Kidney capillary endothelial cell (primary cell): ENCODE data around the gene COA5.

ENCODE experiments used
- DNase-seq: peaks from one replicate; pipeline ENCODE4 v3.0.0-alpha.2; 2018; ENCODE audit warnings: low spot score

COA5 gene

DNA sequence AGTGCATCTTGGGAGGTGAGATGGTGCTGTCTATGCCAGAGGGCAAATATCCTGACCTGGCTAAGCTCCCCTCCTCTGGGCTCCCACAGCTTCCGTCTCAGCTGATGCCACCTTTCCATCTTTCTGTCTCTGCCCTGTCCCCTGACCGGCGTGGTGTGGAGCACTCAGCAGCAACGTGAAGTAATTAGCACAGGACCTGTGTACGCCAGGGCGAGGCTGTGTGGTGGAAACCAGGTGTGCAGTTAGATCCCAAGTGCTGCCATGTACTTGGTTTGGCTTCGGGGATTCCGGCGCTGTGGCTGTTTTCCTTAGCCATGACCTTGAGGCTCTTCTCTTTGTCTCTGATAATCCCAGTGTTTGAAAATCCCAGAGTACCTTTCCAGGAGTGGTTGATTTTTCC, 36.5 kb downstream of the COA5 start:
- no peak for DNase-seq

DNA sequence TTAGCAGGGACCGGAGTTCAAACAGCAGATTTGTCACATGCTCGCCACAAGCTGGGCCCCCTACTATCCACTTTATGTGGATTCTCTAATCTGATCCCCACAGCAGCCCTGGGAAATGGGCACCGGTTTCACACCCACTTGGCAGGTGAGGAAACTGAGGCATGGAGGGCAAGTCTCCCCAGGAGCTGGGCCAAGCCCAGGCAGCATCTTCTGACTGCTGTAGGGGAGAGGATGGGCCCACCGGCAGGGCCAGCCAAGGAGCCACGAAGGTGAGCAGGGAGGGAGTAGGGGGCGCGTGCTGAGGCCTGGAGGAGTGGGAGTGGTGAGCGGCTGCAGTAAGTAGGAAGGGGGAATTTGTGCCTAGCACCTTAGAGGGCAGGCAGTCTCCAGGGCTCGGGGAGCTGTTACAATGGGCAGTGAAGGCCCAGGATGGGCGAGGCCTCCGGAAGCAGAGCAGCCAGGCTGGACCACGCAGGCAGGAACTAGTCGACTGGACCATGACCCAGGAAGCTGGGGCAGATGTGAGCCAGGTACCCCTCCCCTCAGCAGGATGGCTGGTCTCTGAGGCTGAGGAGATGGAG, 37.1 kb downstream of the COA5 start:
- no peak for DNase-seq

DNA sequence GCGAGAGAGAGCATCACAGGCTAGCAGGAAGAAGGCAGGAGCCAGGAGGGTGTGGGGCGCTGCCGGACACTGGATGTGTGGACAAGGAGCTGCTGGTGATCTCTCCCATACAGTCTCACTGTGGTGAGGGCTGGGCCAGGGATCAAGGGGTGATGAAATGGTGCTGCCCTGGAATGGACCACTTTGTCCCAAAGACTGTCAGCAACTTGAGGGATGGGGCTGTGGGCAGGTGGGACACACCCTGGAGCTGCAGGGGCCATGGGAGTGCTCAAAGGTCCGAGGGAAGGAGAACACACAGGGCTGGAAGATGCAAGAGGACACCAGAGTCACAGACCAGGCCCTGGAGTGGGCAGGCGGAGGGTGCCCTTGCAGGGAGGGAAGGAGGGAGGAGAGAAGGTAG, 38.0 kb downstream of the COA5 start:
- DNase-seq = no peak

DNA sequence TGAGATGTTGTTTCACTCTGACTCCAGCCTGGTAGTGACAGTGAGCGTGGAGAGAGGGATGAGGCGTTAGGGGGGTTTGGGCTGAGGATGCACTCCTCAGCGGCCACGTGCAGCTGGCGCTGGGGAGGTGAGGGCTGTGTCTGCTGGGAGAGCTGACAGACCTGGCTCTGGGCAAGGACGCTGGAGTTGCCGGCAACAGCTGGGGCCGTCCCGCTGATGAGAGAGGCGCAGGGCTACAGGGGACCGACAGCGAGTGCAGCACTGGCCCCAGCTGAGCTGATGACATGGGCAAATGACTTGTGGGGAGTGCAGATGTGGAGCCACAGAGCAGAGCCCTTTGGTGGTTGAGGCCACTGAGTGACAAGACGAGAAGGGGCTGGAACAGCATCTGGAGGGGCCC, 38.4 kb downstream of the COA5 start:
- DNase-seq = no peak

DNA sequence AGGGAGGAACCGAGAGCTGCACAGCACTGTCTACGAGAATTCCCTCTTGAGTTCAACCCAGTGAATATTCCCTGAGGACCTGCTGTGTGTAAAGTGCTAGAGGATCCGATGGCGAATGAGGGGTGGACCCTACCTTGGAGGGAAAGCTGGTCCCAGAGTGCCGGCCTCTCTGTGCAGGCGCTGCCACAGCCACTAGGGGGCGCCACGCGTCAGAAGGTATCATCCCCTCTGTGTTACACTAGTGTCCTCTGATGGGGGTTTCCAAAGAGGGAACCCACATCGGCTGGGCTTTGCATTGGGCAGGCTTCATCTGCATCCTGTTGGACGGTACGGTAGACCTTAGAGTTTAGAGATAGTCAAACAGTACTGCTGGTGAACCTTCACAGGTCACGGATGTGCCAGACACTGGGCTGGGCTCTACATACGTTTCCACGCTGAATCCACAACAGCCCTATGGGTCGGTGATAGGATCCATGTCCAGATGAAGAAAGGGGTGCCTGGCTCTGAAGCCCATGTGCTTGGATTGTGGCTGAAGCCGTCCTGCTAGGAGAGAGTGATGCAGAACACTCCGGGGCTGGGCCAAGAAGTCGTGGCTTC, 39.0 kb downstream of the COA5 start:
- DNase-seq = peak; percentile 31

DNA sequence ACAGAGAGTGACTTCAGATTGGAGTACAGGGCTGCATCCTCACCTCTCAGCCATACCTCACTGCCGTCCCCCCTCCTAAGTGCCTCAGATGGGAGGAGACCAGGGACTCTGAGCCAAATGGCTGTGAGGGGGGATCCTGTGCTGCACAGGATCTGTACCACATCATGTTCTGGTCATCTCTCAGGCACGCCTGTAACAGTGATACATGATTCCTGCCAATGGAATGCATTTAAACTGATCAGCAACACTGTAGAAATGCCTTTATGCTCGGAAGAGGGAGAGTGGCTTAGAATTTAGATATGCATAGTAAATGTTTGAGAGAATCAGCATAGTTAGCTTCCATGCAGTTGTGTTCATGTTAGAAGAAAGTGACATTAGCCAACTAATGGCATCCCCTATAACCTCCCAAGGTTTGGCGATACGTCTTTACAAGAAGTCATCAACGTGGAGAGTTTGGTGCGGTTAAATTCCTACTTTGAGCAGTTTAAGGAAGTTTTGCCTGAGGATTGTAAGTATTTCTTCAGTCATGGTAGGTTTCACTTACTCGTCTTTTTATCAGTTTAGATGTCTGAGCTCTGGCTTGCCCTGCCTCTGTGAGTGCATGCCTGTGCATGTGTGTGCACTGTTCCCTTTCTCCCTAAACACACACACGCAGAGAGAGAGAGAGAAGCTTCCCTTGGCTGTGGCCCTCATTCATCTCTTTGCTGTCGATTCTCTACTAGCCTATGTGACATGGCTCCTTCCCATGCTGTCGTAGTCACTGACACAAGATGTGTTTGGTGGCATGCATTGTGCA, 40.0 kb downstream of the COA5 start:
- no peak for DNase-seq

DNA sequence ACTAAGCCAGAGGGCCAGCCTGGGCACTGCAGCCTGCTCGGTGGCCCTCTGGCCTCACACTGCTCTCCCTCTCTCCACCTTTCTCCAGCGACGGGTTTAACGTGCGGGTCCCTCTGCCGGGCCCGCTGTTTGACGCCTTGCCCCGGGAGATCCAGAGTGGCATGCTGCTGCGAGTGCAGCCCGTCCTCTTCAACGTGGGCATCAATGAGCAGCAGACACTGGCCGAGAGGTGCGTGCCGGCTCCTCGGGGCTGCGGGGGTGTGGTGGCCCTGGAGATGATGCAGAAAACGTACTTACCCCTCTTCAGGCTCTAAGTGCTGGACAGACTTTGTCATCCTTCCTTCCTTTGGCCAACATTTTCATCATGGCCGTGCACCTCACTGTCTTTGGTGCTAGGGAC, 42.4 kb downstream of the COA5 start:
- no peak for DNase-seq

DNA sequence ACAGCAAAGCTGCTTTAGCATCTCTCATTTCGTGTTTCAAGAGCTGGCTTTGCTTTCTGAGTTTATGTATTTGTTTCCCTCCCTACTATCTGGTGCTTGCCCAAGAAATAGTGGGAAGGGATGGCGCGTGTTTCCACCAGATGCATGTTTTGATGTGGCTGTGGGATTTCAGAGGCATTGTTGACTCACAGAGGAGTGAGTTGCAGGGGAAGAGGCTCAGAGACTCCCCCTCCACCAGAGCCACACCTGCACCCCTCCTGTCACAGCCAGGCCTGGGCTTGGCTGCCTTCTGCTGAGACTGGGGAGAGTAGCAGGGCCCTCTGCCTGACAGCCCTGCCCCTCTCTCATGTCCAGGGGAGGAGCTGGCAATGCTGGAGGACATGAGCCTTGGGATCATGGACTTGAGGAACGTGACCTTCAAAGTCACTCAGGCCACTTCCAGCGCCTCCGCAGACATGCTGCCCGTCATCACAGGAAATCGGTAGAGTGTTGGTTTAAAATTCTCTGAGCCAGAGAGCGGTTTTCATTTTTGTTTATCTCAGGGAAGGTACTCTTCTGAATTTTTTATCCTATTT, 42.9 kb downstream of the COA5 start:
- DNase-seq = no peak

DNA sequence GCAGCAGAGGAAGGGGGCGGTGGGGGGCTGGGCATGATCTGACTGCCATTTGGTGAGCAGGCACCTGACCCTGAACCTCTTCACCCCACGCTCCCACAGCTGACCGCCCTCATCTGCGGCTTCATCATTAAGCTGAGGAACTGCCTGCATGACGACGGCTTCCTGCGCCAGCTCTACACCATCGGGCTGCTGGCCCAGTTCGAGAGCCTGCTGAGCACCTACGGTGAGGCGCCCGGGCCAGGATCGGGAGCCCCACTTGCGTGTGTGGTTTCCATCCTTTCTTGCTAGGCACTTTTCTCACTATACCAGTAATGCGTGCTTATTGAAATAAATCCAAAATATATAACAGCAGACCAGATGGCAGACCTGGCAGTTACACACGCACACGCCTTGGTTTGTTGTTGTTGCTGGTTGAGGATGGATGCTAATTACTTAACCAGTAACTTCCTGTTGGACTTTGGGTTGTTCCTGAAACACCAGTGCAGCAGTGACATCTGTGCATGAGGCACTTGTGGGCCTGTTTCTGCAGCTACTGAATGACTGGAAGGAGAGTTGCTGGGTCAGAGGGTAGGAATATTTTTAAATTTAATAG, 43.7 kb downstream of the COA5 start:
- DNase-seq = no peak

DNA sequence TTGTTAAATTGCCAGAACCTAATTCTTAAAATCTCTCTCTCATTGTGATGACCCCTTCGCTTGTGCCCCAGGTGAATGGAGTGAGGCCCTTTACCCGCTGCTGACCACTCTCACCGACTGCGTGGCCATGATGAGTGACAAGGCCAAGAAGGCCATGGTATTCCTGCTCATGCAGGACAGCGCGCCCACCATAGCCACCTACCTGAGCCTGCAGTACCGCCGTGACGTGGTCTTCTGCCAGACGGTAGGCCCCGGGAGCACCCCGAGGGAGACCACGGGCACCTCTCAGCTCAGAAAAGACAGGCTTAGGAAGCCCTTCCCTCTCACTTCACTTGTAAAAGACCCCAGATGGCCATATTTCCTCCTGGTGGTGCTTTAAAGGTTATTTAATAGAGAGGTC, 44.9 kb downstream of the COA5 start:
- DNase-seq = no peak

DNA sequence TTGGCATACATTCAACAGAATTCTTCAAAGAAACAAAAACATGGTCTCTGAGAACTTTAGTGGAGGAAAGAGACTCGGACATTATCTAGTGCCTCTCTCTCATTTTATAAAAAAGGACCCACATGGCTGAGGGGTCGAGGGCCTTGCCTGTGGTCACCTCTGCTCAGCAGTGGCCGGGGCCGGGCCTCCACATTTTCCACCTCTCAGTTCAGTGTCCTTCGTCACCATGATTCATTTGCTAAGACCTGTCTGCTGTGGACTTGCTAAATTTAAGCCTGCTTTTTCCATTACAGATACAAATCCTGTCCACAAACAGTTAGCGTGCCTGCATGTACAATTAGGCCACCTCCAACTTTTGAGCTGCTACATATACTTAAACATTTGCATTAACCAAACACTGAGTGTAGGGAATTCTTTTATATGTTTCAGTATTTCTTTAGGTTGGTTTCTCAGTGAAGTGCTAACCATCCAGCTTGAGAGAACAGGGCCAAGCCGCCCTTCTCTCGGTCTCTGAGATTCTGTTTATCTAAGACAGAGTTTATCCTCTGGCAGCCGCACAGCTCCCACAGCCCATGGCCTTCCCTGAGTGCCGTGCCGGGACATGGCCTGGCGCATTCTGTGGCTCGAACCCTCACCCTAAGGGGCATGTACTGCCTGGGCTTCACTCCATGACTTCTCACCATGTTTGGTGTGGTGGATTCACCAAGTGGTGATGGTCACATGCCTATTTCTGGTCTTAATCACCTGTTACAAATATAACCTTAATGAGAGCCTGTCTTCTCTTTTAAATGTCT, 46.2 kb downstream of the COA5 start:
- DNase-seq = no peak

DNA sequence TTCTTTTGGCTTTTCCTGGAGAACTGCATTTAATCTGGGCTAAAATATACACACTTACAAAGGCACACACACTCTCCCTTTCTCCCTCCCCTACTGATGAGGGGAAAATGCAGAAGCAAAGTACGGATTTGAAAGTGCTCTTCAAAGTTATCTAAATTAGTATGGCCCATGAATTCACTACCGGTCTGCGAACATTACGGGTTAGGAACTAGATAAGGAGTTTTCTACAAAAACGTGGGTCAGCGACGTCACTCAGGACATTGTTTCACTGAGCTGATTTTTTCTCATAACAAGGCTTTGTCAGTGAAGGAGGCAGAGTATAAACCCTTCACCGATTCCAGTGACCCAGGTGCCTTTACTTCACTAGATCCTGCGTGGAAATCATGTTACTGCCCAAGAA, 47.3 kb downstream of the COA5 start:
- no peak for DNase-seq

DNA sequence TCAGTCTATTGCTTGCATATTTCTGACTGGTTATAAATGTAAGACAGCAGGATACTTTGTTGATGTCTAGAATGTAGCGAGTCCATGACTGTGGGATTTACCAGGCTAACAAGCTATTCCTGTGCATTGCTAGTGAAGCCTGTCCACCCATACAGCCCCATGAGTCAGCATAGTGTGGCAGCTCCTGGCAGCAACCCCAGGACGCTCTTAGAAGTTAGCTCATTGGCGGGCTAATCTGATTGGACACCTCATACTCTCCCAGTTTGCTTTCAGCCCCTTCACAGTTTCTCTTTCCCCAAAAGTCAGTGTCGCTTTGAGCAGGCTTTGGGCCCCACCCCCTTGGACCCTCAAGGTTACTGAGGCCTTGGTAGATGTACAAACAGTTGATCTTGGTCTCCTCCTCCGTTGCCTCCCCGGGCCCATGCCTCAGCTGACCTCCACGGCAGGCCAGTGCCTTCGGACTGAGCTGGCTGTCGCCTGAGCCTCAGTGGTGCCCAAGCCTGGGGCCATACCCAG, 48.0 kb downstream of the COA5 start:
- no peak for DNase-seq

DNA sequence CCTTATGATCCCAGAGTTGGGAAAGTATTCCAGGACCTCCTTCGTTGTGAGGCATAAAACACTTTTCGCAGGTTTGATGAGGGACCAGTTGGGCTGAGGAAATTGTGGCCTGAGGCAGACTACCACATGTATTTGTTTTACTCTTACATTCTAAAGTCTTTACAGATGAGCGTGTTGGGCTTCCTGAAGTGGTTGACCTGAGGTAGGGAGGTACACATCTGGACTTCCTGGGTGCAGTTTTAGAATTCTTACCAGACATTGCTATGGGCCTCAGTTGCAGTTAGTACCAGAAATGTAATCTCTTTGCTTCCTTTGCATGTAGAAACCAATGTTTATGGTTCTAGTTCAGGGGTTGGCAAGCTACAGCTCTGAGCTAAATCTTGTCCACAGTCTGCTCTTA, 48.7 kb downstream of the COA5 start:
- no peak for DNase-seq

DNA sequence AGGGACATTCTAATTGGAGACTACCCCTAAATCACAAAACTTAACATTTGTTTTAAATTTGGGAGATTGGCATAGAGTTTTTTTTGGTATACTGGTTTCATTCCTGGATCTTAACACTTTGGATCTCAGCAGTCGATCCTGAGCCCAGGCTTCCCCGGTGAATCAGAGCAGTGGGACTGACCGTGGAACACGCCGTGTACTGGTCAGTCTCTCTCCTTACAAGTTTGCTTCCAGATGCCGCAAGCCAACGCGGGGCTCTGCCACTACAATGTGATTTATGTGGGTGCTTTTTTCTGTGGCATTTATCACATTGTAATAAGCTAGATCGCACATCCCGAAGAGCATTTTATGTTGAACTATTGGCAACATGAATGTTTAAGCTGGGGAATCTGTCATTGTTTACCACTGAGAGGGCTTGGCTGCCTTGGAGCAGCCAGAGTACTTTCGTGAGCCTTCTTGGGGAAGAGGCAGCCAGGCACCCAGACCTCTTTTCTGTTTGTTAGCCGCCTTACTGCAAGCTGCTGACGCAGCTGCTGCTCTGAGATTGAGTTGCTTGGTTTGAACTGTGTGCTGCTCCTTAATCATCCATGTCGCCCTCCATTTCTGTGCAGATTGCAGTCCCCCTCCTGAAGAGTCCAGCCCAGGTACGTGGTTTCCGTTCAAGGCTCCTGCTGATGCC, 49.3 kb downstream of the COA5 start:
- no peak for DNase-seq

DNA sequence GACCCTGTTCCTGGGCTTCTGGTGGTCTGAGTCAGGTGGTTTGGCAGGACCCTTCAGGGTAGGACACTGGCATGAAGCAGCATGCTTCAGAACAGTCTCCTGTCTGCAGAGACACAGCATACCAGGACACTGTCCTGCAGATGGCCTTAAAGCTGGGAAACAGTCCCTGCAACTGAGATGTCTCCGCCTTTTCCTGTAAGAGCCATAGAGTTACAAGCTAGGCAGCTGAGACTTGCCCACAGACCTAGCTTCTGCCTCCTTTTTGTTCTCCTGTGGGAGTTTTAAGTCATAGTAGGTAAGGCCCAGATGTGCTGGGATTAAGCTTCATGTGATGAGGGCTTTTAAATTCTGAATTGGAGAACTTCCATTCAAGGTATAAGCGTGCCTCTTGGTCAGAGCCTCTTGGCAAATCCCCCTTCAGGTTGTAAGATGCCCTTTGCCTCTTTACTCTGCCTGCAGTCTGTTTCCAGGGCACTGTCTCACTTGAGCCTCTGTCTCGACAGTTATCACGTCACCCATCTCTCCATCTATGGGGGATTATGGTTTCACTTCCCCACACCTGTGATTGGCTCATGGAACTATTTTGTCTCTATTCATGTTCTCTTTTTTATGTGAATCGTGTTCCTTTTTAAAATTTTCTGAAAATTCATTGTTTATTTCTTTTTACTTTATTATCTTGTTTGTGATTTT, 51.8 kb downstream of the COA5 start:
- no peak for DNase-seq

DNA sequence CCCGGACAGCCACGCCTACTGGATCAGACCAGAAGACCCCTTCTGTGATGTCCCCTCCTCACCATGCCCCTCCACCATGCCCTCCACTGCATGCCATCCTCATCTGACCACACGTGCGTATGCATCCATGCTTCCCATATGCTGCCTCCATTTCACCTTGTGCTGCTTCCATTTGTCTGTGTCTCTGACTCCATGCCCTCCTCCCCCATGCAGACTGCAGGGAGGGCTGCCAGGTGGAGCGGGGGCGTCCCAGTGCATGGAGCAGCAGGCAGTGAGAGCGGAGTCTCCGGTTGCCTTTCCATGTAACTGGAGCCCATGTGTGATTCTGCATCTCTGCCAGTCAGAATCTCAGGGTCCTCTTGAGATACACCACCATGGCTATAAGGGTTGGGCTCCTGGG, 52.6 kb downstream of the COA5 start:
- DNase-seq = no peak

DNA sequence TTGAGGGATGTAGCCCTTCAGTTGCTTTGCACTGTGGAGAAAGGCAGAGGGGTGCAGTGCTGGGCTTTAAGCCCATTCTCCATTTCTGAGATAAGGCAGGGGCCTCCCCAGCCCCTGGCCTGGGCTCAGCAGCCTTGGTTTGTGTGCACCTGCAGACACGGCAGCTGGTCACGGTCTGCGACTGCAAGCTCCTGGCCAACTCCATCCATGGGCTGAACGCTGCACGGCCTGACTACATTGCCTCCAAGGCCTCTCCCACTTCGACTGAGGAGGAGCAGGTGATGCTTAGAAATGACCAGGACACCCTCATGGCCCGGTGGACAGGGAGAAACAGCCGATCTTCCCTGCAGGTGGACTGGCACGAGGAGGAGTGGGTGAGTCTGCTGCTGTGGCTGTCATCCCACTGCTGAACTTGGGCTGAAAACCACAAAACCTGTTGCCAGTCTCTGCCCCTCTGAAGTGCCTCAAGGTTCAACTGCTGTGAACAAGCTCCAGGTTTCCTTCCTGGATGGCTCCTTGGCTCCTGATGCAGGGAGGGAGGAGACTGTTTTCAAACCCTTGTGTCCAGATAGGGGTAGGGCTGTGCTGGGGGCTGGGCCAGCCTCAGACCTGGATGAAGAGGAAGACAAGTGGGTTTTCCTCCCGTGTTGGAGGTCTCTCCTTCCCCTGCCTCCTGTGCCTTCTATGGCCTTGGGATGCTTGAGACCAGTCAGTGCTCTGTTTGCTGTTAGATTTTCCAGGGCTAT, 54.0 kb downstream of the COA5 start:
- DNase-seq = no peak

DNA sequence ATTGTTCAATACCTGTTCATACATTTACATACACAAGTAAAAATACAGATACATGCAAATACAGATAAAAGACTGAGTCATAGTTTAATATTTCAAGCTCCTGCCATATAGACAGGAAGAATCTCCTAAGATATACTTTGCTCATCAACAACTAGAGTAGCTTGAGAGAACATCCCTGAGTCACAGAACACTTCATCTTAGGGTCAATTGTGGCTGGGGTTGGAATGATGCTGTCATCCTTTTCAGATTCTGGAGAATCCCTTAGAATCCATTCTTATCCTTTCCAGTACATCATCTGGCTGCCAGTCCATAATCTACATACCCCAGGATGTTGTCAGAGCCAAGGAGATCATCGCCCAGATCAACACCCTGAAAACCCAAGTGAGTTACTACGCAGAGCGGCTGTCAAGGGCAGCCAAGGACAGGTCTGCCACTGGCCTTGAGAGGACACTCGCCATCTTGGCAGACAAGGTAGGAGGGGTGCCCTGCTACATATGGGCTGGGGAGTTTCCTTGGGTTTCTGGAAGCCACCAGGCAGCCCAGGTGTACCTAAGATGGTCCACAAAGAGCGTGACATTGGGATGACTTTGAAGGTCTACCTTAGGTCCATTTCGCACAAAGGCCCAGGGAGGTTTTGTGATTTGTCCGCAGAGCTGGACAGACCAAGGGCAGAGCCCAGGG, 55.7 kb downstream of the COA5 start:
- DNase-seq = no peak
